NCI-H748 (cell line): ENCODE data around the gene EIF4E2.

Source experiments
- DNase-seq: peaks from one replicate; lab custom pipeline; 2025; ENCODE audit not compliant: unreplicated experiment; lab: John Stamatoyannopoulos, UW

The EIF4E2 gene

DNA sequence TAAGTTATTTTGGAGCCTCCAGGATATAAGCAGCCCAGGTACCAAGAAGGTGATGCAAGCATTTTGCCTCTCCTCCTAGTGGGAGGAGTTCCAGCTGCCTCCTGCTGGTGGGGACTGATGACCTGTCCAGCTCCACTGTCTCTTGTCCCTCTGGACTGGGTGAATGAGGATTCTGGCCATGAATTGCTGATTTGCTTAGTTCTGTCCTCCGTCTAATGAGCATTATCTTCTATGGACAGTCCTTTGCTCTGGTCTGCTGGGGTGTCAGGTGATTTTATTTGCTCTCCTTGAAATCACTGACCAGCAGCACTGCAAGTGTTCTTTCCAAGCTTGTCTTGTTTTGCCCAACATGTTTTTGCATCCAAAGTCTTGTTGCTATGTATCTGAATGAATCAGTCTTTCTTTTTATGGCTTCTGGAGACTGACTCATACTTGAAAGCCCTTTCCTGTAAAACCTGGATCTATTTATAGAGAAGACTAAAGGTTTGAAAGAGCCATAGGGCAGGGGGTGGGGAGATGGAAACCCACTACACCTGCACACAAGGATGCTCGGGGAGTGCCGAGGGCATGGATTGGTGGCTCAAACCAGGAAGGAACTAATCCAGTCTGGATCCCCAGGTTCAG lies 42.4 kb downstream of the EIF4E2 start:
- no peak for DNase-seq

GRCh38 chr2:232593982-232594381 lies 43.5 kb downstream of the EIF4E2 start:
- no peak for DNase-seq

DNA sequence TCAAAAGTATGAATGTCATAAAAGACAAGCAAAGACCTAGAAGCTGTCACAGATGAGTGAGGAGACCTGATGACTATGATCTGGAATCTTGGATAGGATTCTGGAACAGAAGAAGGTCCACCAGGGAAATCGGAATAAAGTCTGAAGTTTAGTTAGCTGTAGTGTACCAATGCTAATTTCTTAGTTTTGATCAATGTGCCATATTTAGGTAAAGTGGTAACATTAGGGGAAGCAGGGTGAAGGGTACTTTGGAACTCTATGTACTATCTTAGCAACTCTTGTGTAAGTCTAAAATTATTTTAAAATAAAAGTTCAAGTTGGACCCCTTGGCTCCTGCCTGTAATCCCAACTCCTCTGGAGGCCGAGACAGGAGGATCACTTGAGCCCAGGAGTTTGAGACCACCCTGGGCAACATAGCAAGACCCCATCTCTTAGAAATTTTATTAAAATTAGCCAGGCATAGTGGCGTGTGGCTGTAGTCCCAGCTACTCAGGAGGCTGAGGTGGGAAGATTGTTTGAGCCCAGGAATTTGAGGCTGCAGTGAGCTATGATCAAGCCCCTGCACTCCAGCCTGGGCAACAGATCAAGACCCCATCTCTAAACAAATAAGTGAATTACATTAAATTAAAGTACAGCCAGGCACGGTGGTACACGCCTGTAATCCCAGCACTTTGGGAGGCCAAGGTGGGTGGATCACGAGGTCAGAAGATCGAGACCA lies 47.0 kb downstream of the EIF4E2 start:
- DNase-seq: no peak

GRCh38 chr2:232598293-232598692 lies 47.8 kb downstream of the EIF4E2 start:
- no peak for DNase-seq

GRCh38 chr2:232600053-232600773 lies 49.7 kb downstream of the EIF4E2 start:
- no peak for DNase-seq

GRCh38 chr2:232603283-232603682 lies 52.8 kb downstream of the EIF4E2 start:
- no peak for DNase-seq

- DNase-seq: no peak
These were observed 54.0 kb downstream of the EIF4E2 start for GRCh38 chr2:232604535-232604934.

DNA sequence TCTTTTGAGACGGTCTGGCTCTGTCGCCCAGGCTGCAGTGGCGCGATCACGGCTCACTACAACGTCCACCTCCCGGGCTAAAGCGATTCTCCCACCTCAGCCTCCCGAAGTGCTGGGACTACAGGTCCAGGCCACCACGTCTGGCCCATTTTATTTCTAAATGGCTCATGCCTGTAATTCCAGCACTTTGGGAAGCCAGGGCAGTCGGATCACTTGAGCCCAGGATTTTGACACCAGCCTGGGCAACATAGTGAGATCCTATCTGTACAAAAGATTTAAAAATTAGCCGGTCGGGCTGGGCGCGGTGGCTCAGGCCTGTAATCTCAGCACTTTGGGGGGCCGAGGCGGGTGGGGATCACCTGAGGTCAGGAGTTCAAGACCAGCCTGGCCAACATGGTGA lies 56.5 kb downstream of the EIF4E2 start:
- no peak for DNase-seq

- DNase-seq: no peak
These were observed 59.1 kb downstream of the EIF4E2 start for GRCh38 chr2:232609607-232610006.

GRCh38 chr2:232610081-232610480 lies 59.6 kb downstream of the EIF4E2 start:
- DNase-seq: no peak

- DNase-seq: no peak
These were observed 60.6 kb downstream of the EIF4E2 start for GRCh38 chr2:232611061-232611460.

- DNase-seq: peak; percentile 55
These were observed 61.2 kb downstream of the EIF4E2 start for GRCh38 chr2:232611559-232612218.

DNA sequence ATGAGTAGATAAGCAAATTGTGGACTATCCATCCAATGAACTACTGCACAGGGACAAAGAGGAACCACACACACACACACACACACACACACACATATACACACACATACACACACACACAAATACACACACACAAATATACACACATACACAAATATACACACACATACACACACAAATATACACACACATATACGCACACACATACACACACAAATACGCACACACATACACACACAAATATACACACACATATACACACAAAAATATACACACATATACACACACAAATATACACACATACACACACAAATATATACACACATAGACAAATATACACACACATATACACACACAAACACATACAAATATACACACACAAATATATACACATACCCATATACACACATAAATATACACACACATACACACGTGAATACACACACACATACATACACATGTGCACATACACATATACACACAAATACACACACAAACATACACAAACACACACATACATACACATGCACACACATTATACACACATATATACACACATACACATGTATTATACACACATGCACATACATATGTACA lies 63.1 kb downstream of the EIF4E2 start:
- DNase-seq: no peak

DNA sequence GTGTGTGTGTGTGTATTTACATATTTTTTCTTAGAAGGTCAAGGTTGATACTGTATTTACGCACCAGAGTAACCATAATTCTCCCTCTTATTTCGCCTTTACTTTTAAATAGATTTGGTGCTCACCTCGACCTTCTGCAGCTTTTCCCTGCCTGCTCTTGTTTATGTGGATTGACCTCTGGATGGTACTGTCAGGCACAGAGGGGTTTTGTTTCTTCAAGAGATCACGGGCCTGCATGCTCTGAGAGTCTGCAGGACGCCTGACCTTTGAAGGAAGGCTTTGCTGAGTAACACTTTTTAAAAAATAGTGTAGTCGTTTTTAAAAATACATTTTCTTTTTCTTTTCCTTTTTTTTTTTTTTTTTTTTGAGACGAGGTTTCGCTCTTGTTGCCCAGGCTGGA lies 64.8 kb downstream of the EIF4E2 start:
- no peak for DNase-seq
